NCI-H146 (cell line): ENCODE measurements around the gene CCDC93.
A peak's percentile ranks its signal among the peaks of the same experiment; 100 is the strongest.

Experiments used
- DNase-seq: peaks from one replicate; lab custom pipeline; 2025; lab: John Stamatoyannopoulos, UW

The CCDC93 gene

GRCh38 chr2:117989854-117990438, 23.9 kb downstream of the CCDC93 start:
- DNase-seq, result no peak

- no peak for DNase-seq
Observed at GRCh38 chr2:117987121-117987520, 26.7 kb downstream of the CCDC93 start.

GRCh38 chr2:117985092-117985491, 28.8 kb downstream of the CCDC93 start:
- DNase-seq, result no peak

GRCh38 chr2:117984208-117984607, 29.7 kb downstream of the CCDC93 start:
- DNase-seq, result no peak

- DNase-seq, result no peak
Observed at GRCh38 chr2:117983040-117983439, 30.8 kb downstream of the CCDC93 start.

- no peak for DNase-seq
Observed at GRCh38 chr2:117982376-117983033, 31.4 kb downstream of the CCDC93 start.

GRCh38 chr2:117981810-117982209, 32.1 kb downstream of the CCDC93 start:
- no peak for DNase-seq

- no peak for DNase-seq
Observed at GRCh38 chr2:117980783-117981676, 32.8 kb downstream of the CCDC93 start.

- DNase-seq, result no peak
Observed at GRCh38 chr2:117979911-117980701, 33.8 kb downstream of the CCDC93 start.

GRCh38 chr2:117977696-117978095, 36.2 kb downstream of the CCDC93 start:
- no peak for DNase-seq

- DNase-seq, result no peak
Observed at GRCh38 chr2:117976581-117976980, 37.3 kb downstream of the CCDC93 start.

GRCh38 chr2:117973498-117974082, 40.3 kb downstream of the CCDC93 start:
- DNase-seq, result no peak

GRCh38 chr2:117972476-117973123, 41.3 kb downstream of the CCDC93 start:
- DNase-seq, result no peak

GRCh38 chr2:117968722-117969121, 45.1 kb downstream of the CCDC93 start:
- DNase-seq, result peak; percentile 96

- no peak for DNase-seq
Observed at GRCh38 chr2:117967977-117968718, 45.7 kb downstream of the CCDC93 start.

- no peak for DNase-seq
Observed at GRCh38 chr2:117963446-117963845, 50.4 kb downstream of the CCDC93 start.

- DNase-seq, result no peak
Observed at GRCh38 chr2:117961201-117961600, 52.7 kb downstream of the CCDC93 start.

GRCh38 chr2:117960231-117960630, 53.6 kb downstream of the CCDC93 start:
- DNase-seq, result no peak

- DNase-seq, result no peak
Observed at GRCh38 chr2:117958186-117958585, 55.7 kb downstream of the CCDC93 start.

GRCh38 chr2:117957616-117958015, 56.3 kb downstream of the CCDC93 start:
- DNase-seq, result no peak
